OCI-LY7 (cell line): ENCODE results near the gene SH3YL1. TPM values are rescaled to one million over a fixed set of nuclear protein-coding genes. Genes with fewer than 3 reads are reported as not detected.

ENCODE experiments used
- BruUV-seq: library from RNA; stranded (reverse); fragments of 400-500 nt; replicated peaks from 2 replicates; lab custom pipeline; 2021; lab: Mats Ljungman, UMichigan
- CTCF ChIA-PET: fragments of 300-600 bp; sonication (Branson Sonifier 250); formaldehyde crosslinking; loops from one replicate; lab custom pipeline; 2022; ENCODE audit warnings: antibody characterized with exemption; ENCODE audit not compliant: unreplicated experiment; lab: Charles Lee
- POLR2A ChIA-PET: fragments of 300-600 bp; sonication (Branson Sonifier 250); formaldehyde crosslinking; loops from one replicate; lab custom pipeline; 2022; ENCODE audit warnings: antibody characterized with exemption; lab: Charles Lee
- DNase-seq: peaks from one replicate; pipeline ENCODE4 v3.0.0-alpha.2; 2015; ENCODE audit warnings: low spot score
- H2AFZ ChIP-seq: fragments of 200-600 bp; sonication (generic), shearing (Covaris generic); 2 replicates; pipeline ENCODE4 v1.6.1; 2014; ENCODE audit warnings: mild to moderate bottlenecking, antibody characterized with exemption, low read length, moderate library complexity
- H3K27ac ChIP-seq: fragments of 200-600 bp; sonication (generic); 2 replicates; pipeline ENCODE4 v1.5.1; 2014; ENCODE audit warnings: mixed run types, low read depth, mild to moderate bottlenecking, moderate library complexity, low read length, inconsistent platforms; ENCODE audit not compliant: poor library complexity, severe bottlenecking
- H3K36me3 ChIP-seq: fragments of 200-600 bp; sonication (generic); 2 replicates; pipeline ENCODE4 v1.6.1; 2014; ENCODE audit warnings: mild to moderate bottlenecking, antibody characterized with exemption, low read length, moderate library complexity, mixed read lengths; ENCODE audit not compliant: insufficient read depth
- H3K4me1 ChIP-seq: fragments of 200-600 bp; sonication (generic); 2 replicates; pipeline ENCODE4 v1.5.1; 2014; ENCODE audit warnings: mild to moderate bottlenecking, low read length; ENCODE audit not compliant: insufficient read depth, poor library complexity, severe bottlenecking
- H3K4me2 ChIP-seq: fragments of 200-600 bp; sonication (generic); 2 replicates; pipeline ENCODE4 v1.6.1; 2014; ENCODE audit warnings: mild to moderate bottlenecking, low read length
- H3K4me3 ChIP-seq: fragments of 200-600 bp; sonication (generic); 2 replicates; pipeline ENCODE4 v1.5.1; 2014; ENCODE audit warnings: mild to moderate bottlenecking, low read depth, low read length; ENCODE audit not compliant: poor library complexity, severe bottlenecking
- H3K79me2 ChIP-seq: fragments of 200-600 bp; sonication (generic); 2 replicates; pipeline ENCODE4 v1.6.1; 2016; ENCODE audit warnings: low read depth, mild to moderate bottlenecking, low read length, moderate library complexity, mixed read lengths; ENCODE audit not compliant: insufficient read depth
- H3K9me2 ChIP-seq: fragments of 200-600 bp; sonication (generic); 2 replicates; pipeline ENCODE4 v1.6.1; 2016; ENCODE audit warnings: mild to moderate bottlenecking, low read length, mixed read lengths; ENCODE audit not compliant: insufficient read depth
- H3K9me3 ChIP-seq: fragments of 200-600 bp; sonication (generic); 2 replicates; pipeline ENCODE4 v1.6.1; 2014; ENCODE audit warnings: mild to moderate bottlenecking, mixed run types, low read length, mixed read lengths
- H4K20me1 ChIP-seq: fragments of 200-600 bp; sonication (generic); 2 replicates; pipeline ENCODE4 v1.6.1; 2014; ENCODE audit warnings: mild to moderate bottlenecking, antibody characterized with exemption, low read length, moderate library complexity, mixed read lengths; ENCODE audit not compliant: insufficient read depth
- CTCF ChIP-seq: fragments of 200-600 bp; sonication (generic); conservative IDR thresholded peaks from 2 replicates; pipeline ENCODE4 v1.5.1; 2014; ENCODE audit warnings: mild to moderate bottlenecking, antibody characterized with exemption, low read length, moderate library complexity, mixed read lengths
- EZH2phosphoT487 ChIP-seq: fragments of 200-600 bp; sonication (generic); IDR thresholded peaks from 2 replicates; pipeline ENCODE4 v1.6.1; 2018; ENCODE audit warnings: low read depth, borderline replicate concordance, mild to moderate bottlenecking, mixed run types, antibody characterized with exemption, low read length, moderate library complexity, mixed read lengths
- intact Hi-C: fragments of 100-400 bp; cut with micrococcal nuclease; formaldehyde crosslinking; loops from one replicate; pipeline ENCODE4 v1.10.0; 2022; ENCODE audit not compliant: unreplicated experiment
- total RNA-seq, 2 experiments: library from RNA; depleted of rRNA in 1 of 2; stranded (reverse); fragments of >200 nt in 1 of 2; shearing (Covaris generic) in 1 of 2; gene quantifications; 2 replicates each; pipeline ENCODE4 v1.2.3, GENCODE V29; 2014 to 2022

The SH3YL1 gene
- total RNA-seq, 2 experiments from 2014 or later, result 21.3 to 30.9 TPM

- intact Hi-C loops, result no loop called here
- ChIA-PET POLR2A (interaction anchor here (0.7 kb wide), 2 partner anchors 108 to 1876 kb away, joined by 3 read pairs; no protein-coding TSS in a partner anchor), CTCF (no interaction called here)
- no peaks in the 10 kb centered on the region for H3K79me2 ChIP-seq
- DNase-seq, result no peak
- H3K9me3 ChIP-seq, result no peaks in the 10 kb centered on the region
- no peak overlapping the region for H3K4me3 ChIP-seq
- no peaks in the 10 kb centered on the region for H3K36me3 ChIP-seq
- BruUV-seq, result no TSS peak
- H3K4me2 ChIP-seq, result no peak overlapping the region
- TF ChIP-seq CTCF (no peak), EZH2phosphoT487 (no peak)
- H3K9me2 ChIP-seq, result no peaks in the 10 kb centered on the region
- no peaks in the 10 kb centered on the region for H4K20me1 ChIP-seq
- no peak overlapping the region for H3K27ac ChIP-seq
- H3K4me1 ChIP-seq, result no peaks in the 10 kb centered on the region
- H2AFZ ChIP-seq, result no peak overlapping the region
Measured at GRCh38 chr2:231521-232185, 32.2 kb downstream of the SH3YL1 start.

- H2AFZ ChIP-seq, result no peak overlapping the region
- no peak overlapping the region for H3K4me3 ChIP-seq
- H3K79me2 ChIP-seq, result no peaks in the 10 kb centered on the region
- no peaks in the 10 kb centered on the region for H4K20me1 ChIP-seq
- ChIA-PET POLR2A (interaction anchor here (0.9 kb wide), 1 partner anchor 11 kb away, joined by 3 read pairs; no protein-coding TSS in a partner anchor), CTCF (interaction anchor here (0.6 kb wide), 1 partner anchor 347 kb away, joined by 3 read pairs; no protein-coding TSS in a partner anchor)
- intact Hi-C loops, result no loop called here
- DNase-seq, result no peak
- H3K36me3 ChIP-seq, result no peaks in the 10 kb centered on the region
- H3K4me2 ChIP-seq, result no peak overlapping the region
- TF ChIP-seq EZH2phosphoT487, result no peak
- TF ChIP-seq CTCF, result no peak
- no peak overlapping the region for H3K27ac ChIP-seq
- no TSS peak for BruUV-seq
- no peaks in the 10 kb centered on the region for H3K9me2 ChIP-seq
- H3K4me1 ChIP-seq, result no peaks in the 10 kb centered on the region
- H3K9me3 ChIP-seq, result no peaks in the 10 kb centered on the region
Measured at GRCh38 chr2:228518-229278, 35.1 kb downstream of the SH3YL1 start.
